Neural cell (in vitro differentiated cells): ENCODE results near the gene LRP2.

Source experiments
- EZH2 ChIP-seq: fragments of 200-600, 300-800 bp; shearing (Covaris generic), sonication (generic); IDR thresholded peaks from 2 replicates; pipeline ENCODE4 v1.6.1; 2014; ENCODE audit warnings: antibody characterized with exemption, low read length, borderline replicate concordance, mild to moderate bottlenecking; ENCODE audit not compliant: insufficient read depth, poor library complexity, severe bottlenecking
- POLR2AphosphoS5 ChIP-seq: IDR thresholded peaks from 2 replicates; pipeline ENCODE4 v1.6.1; 2012
- RAD21 ChIP-seq: fragments of 450-650 bp; conservative IDR thresholded peaks from 2 replicates; pipeline ENCODE4 v1.6.1; 2014; ENCODE audit warnings: antibody characterized with exemption, mild to moderate bottlenecking, moderate library complexity
- TAF1 ChIP-seq: IDR thresholded peaks from 2 replicates; pipeline ENCODE4 v1.6.1; 2012; ENCODE audit warnings: low read depth
- TF ChIP-seq, protein P1 (sequence below): fragments of 450-650 bp; IDR thresholded peaks from 2 replicates; pipeline ENCODE4 v1.5.1; 2014; ENCODE audit warnings: antibody characterized with exemption, mild to moderate bottlenecking, moderate library complexity; ENCODE audit not compliant: poor library complexity, severe bottlenecking
- TF ChIP-seq, protein P2 (sequence below): IDR thresholded peaks from 2 replicates; pipeline ENCODE4 v1.6.1; 2012; ENCODE audit warnings: borderline replicate concordance

DNA sequence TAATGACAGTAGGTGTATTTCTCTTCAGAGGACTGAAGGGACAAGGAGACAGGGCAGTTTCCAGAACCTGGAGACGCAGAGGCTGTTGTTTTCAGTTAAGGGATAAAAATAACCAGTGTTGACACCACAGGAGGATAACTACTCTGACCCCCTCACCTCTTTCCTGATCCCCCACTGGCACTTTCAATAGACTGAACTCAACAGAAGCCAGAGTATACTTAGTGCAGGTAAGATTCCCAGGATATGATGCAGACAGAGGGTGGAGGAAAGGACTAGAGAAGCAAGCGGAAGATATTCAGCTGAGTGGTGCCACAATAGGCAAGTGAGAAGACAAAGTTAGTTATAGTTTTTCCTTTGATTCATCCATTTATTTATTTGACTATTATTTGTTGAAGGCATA, 273.2 kb downstream of the LRP2 start:
- TF ChIP-seq TAF1 (no peak), EZH2 (no peak), RAD21 (no peak), POLR2AphosphoS5 (no peak)
- TF ChIP-seq, protein P1, sequence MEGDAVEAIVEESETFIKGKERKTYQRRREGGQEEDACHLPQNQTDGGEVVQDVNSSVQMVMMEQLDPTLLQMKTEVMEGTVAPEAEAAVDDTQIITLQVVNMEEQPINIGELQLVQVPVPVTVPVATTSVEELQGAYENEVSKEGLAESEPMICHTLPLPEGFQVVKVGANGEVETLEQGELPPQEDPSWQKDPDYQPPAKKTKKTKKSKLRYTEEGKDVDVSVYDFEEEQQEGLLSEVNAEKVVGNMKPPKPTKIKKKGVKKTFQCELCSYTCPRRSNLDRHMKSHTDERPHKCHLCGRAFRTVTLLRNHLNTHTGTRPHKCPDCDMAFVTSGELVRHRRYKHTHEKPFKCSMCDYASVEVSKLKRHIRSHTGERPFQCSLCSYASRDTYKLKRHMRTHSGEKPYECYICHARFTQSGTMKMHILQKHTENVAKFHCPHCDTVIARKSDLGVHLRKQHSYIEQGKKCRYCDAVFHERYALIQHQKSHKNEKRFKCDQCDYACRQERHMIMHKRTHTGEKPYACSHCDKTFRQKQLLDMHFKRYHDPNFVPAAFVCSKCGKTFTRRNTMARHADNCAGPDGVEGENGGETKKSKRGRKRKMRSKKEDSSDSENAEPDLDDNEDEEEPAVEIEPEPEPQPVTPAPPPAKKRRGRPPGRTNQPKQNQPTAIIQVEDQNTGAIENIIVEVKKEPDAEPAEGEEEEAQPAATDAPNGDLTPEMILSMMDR, result no peak
- TF ChIP-seq, protein P2, sequence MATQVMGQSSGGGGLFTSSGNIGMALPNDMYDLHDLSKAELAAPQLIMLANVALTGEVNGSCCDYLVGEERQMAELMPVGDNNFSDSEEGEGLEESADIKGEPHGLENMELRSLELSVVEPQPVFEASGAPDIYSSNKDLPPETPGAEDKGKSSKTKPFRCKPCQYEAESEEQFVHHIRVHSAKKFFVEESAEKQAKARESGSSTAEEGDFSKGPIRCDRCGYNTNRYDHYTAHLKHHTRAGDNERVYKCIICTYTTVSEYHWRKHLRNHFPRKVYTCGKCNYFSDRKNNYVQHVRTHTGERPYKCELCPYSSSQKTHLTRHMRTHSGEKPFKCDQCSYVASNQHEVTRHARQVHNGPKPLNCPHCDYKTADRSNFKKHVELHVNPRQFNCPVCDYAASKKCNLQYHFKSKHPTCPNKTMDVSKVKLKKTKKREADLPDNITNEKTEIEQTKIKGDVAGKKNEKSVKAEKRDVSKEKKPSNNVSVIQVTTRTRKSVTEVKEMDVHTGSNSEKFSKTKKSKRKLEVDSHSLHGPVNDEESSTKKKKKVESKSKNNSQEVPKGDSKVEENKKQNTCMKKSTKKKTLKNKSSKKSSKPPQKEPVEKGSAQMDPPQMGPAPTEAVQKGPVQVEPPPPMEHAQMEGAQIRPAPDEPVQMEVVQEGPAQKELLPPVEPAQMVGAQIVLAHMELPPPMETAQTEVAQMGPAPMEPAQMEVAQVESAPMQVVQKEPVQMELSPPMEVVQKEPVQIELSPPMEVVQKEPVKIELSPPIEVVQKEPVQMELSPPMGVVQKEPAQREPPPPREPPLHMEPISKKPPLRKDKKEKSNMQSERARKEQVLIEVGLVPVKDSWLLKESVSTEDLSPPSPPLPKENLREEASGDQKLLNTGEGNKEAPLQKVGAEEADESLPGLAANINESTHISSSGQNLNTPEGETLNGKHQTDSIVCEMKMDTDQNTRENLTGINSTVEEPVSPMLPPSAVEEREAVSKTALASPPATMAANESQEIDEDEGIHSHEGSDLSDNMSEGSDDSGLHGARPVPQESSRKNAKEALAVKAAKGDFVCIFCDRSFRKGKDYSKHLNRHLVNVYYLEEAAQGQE, result no peak
